Lung (tissue), 12 donors: ENCODE data around the gene CHFR. TPM values are rescaled to one million over a fixed set of nuclear protein-coding genes. Genes with fewer than 3 reads are reported as not detected.

Experiments used
- ATAC-seq: fragments of 200-7000 bp; cut with Tn5 transposase; one replicate; pipeline ENCODE4 v1.9.1; 2020; ENCODE audit warnings: moderate number of reproducible peaks; ENCODE audit not compliant: insufficient read depth, low FRiP score
- DNase-seq, 3 donors: peaks; one replicate each; pipeline ENCODE4 v3.0.0-alpha.2; 2013 to 2017
- H3K27ac ChIP-seq, 2 donors: one replicate each; pipeline ENCODE4 v1.5.1; 2013; ENCODE audit warnings: mild to moderate bottlenecking in 2 of 2, moderate library complexity in 2 of 2, control low read depth in 1 of 2, inconsistent platforms in 1 of 2, low read depth in 1 of 2, low read length in 1 of 2
- H3K27me3 ChIP-seq, 3 donors: one replicate each; pipeline ENCODE4 v1.5.1; 2013; ENCODE audit warnings: low read length in 2 of 3; ENCODE audit not compliant: control insufficient read depth in 3 of 3, insufficient read depth in 3 of 3
- H3K36me3 ChIP-seq, 4 donors: one replicate each; pipeline ENCODE4 v1.5.1; 2013; ENCODE audit warnings: low read length in 4 of 4, mild to moderate bottlenecking in 1 of 4, moderate library complexity in 1 of 4; ENCODE audit not compliant: control insufficient read depth in 4 of 4, insufficient read depth in 4 of 4
- H3K4me1 ChIP-seq, 5 donors: one replicate each; pipeline ENCODE4 v1.5.1; 2013; ENCODE audit warnings: low read length in 5 of 5, mild to moderate bottlenecking in 2 of 5, moderate library complexity in 1 of 5; ENCODE audit not compliant: control insufficient read depth in 5 of 5, insufficient read depth in 5 of 5
- H3K4me3 ChIP-seq: one replicate; pipeline ENCODE4 v1.5.1; 2013; ENCODE audit warnings: mild to moderate bottlenecking, control low read depth, moderate library complexity
- H3K9ac ChIP-seq, 2 donors: one replicate each; pipeline ENCODE4 v1.5.1; 2013; ENCODE audit warnings: low read length in 2 of 2, control low read depth in 1 of 2; ENCODE audit not compliant: insufficient read depth in 1 of 2
- H3K9me3 ChIP-seq, 4 donors: one replicate each; pipeline ENCODE4 v1.5.1; 2013; ENCODE audit warnings: low read length in 3 of 4, mild to moderate bottlenecking in 1 of 4, moderate library complexity in 1 of 4; ENCODE audit not compliant: control insufficient read depth in 4 of 4, insufficient read depth in 3 of 4
- WGBS, 2 donors: extraction: QIAGEN DNeasy Blood & Tissue Kit; methylation state at CpG; one replicate each; pipeline ENCODE4 v1.1.7; 2013; 5-methylcytosine and 5-hydroxymethylcytosine counted together
- polyA plus RNA-seq, 2 donors: library from polyadenylated mRNA; stranded (reverse); fragments of 200-250 nt; gene quantifications; one replicate each; pipeline ENCODE4 v1.2.1, GENCODE V29; 2013
- total RNA-seq, 2 donors: library from RNA; depleted of rRNA in 1 of 2; stranded (reverse); fragments of >200 nt in 1 of 2; gene quantifications; one replicate each; pipeline ENCODE4 v1.2.1, GENCODE V29; 2014 to 2021
- TF ChIP-seq, protein P1 (sequence below): IDR thresholded peaks from 2 replicates; pipeline ENCODE4 v1.5.1; 2012; ENCODE audit warnings: mild to moderate bottlenecking; ENCODE audit errors: control extremely low read depth, extremely low read depth
- donor health status: control.
- donor health status: control.
- donor health status: Bipolar disorder and iron deficiency.
- donor health status: healthy.
- donor health status: DM: yes; HTN: yes; CAD: no.

Gene CHFR
- total and polyA plus RNA-seq, 4 donors, result 35.1 to 59.9 (median 40.3) TPM

DNA sequence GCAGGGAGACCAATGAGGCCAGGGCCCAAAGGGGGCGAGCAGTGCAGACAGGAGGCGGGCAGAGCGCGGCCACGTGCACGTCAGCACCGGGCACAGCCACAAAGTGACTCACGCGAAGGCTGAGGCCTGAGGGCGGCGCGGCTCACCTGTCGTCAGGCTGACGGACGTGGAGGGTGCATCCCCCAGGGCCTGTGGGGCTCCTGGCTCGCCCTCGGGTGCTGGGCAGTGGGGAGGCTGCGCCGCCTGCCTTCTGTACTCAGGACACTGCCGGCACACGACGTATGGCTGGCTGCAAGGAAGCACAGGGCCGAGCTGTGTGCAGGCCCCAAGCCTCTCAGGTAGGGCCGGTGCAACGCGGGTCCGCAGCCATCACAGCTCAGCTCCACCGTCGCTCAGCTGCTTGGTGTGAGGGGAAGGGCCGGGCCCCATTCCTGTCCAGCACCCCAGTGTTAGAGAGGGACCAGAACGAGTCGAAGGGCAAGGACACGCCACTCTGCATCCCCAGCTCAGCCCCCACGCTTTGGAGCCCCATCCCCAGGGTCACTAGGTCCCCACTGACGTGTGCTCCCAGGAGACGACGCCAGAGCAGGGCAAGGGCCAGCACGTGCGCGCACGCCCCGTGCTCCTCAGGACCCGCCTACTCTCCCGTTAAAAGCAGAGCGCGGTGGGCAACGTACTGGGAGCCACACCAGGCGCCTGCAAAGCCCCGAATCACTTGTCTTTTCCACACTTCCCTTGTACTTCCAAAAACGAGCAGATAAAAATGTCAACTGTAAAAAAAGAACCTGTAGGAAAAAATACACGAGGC lies 33.9 kb downstream of the CHFR start:
- H3K27ac ChIP-seq, result no peak overlapping the region
- ATAC-seq, result no peak
- H3K9ac ChIP-seq, result no peak overlapping the region
- TF ChIP-seq, protein P1, sequence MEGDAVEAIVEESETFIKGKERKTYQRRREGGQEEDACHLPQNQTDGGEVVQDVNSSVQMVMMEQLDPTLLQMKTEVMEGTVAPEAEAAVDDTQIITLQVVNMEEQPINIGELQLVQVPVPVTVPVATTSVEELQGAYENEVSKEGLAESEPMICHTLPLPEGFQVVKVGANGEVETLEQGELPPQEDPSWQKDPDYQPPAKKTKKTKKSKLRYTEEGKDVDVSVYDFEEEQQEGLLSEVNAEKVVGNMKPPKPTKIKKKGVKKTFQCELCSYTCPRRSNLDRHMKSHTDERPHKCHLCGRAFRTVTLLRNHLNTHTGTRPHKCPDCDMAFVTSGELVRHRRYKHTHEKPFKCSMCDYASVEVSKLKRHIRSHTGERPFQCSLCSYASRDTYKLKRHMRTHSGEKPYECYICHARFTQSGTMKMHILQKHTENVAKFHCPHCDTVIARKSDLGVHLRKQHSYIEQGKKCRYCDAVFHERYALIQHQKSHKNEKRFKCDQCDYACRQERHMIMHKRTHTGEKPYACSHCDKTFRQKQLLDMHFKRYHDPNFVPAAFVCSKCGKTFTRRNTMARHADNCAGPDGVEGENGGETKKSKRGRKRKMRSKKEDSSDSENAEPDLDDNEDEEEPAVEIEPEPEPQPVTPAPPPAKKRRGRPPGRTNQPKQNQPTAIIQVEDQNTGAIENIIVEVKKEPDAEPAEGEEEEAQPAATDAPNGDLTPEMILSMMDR, result no peak
- H3K36me3 ChIP-seq, result peaks cover 22 to 65% (median 27%) of the 10 kb centered on the region in 4 donors
- DNase-seq, result no peak
- WGBS, 2 donors, result 96 to 97% methylated on average over 50 to 51 of the region's 51 CpGs
- no peak overlapping the region for H3K4me3 ChIP-seq
- peaks cover 0 to 3% (median 0%) of the 10 kb centered on the region in 4 donors for H3K9me3 ChIP-seq
- H3K27me3 ChIP-seq, result no peaks in the 10 kb centered on the region
- no peaks in the 10 kb centered on the region for H3K4me1 ChIP-seq

GRCh38 chr12:132852496-132852895 lies 34.9 kb downstream of the CHFR start:
- TF ChIP-seq, protein P1, result no peak
- H3K9me3 ChIP-seq, result peaks cover 0 to 3% (median 0%) of the 10 kb centered on the region in 4 donors
- WGBS, 2 donors, result 96 to 98% methylated on average over 12 of the region's 12 CpGs
- no peaks in the 10 kb centered on the region for H3K4me1 ChIP-seq
- no peak overlapping the region for H3K4me3 ChIP-seq
- no peak for DNase-seq
- H3K27ac ChIP-seq, result no peak overlapping the region
- no peak for ATAC-seq
- H3K36me3 ChIP-seq, result peaks cover 21 to 66% (median 26%) of the 10 kb centered on the region in 4 donors
- H3K27me3 ChIP-seq, result no peaks in the 10 kb centered on the region
- H3K9ac ChIP-seq, result no peak overlapping the region

DNA sequence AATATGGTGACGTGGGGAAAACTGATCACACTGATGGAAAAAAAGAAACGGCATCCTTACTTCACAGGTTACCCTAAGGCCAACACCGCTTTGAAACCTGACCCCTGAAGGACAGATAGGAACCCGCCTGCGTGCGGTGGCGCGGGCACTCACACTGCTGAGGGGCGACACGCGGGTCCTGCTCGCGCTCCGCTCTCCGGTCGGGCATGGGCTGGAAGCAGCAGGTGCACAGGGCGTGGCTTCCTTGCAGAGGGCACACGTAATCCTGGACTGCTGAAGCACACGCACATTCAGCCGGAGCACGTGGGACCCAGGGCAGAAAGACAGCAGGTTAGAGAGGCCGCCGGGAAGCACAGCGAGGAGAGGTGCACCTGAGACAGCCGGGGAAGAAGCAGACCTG lies 35.9 kb downstream of the CHFR start:
- Histone ChIP-seq H3K27ac (no peak overlapping the region), H3K9ac (no peak overlapping the region), H3K4me3 (no peak overlapping the region), H3K27me3 (no peaks in the 10 kb centered on the region), H3K9me3 (peaks cover 0 to 3% (median 0%) of the 10 kb centered on the region in 4 donors), H3K4me1 (no peaks in the 10 kb centered on the region), H3K36me3 (peaks cover 17 to 67% (median 25%) of the 10 kb centered on the region in 4 donors)
- DNase-seq, result no peak
- WGBS, 2 donors, result 95 to 97% methylated on average over 25 of the region's 25 CpGs
- no peak for ATAC-seq
- TF ChIP-seq, protein P1, result no peak
